ENCODE results near the gene NHSL2.

- TF ChIP-seq CTCF (IDR thresholded peaks at IDR 0.05; ENCODE audit: low read depth, low read length) (no peak), POLR2A (IDR thresholded peaks at IDR 0.05; ENCODE audit: extremely low read depth, insufficient read length) (no peak), MYC (IDR thresholded peaks at IDR 0.05; ENCODE audit: low read depth, low read length) (no peak)
Measured at GRCh38 chrX:71922686-71923085, 12.0 kb downstream of the NHSL2 start.

All from NB4 (cell line).